ENCODE data around the gene RNF213.

DNA sequence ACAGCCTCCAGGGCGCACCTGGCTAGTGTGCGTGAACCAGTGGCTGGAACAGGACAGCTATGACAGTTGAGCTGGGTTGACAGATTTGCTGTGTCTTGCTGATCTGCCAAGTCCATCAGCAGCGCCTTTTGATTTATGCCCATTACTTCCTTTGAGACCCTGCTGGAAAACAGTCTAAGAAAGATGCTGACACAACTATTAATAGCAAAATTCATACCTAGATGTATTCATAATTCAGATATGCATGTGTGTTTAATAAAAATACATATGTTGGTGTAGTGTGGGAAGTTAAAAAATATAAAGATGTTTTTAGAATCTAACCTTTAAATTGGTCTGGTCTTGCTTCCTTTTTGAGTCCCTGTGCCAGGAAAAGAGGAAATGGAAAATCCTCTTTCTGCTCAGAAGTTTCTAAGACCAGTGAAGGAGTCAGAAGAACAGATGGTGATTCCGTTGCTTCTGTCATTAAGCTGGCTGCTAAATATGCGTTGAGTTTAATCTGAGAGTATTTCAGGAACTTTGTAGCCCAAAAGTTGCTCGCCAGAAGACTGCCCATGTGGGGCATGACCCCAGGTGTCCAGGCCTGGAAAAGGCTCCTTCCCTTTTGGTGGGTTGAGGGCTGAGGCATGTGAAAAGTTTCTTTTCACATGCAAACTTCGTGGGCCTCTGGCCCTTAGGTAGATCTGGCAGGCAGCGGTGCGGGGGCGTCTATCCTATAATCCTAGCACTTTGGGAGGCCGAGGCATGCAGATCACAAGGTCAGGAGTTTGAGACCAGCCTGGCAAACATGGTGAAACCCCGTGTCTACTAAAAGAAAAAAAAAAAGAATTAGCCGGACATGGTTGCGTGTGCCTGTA, 114.3 kb downstream of the RNF213 start:
- TF ChIP-seq, protein P1, sequence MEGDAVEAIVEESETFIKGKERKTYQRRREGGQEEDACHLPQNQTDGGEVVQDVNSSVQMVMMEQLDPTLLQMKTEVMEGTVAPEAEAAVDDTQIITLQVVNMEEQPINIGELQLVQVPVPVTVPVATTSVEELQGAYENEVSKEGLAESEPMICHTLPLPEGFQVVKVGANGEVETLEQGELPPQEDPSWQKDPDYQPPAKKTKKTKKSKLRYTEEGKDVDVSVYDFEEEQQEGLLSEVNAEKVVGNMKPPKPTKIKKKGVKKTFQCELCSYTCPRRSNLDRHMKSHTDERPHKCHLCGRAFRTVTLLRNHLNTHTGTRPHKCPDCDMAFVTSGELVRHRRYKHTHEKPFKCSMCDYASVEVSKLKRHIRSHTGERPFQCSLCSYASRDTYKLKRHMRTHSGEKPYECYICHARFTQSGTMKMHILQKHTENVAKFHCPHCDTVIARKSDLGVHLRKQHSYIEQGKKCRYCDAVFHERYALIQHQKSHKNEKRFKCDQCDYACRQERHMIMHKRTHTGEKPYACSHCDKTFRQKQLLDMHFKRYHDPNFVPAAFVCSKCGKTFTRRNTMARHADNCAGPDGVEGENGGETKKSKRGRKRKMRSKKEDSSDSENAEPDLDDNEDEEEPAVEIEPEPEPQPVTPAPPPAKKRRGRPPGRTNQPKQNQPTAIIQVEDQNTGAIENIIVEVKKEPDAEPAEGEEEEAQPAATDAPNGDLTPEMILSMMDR (IDR thresholded peaks at IDR 0.05): no peak
- TF ChIP-seq RFX5 (IDR thresholded peaks at IDR 0.05; ENCODE audit: low read length): no peak
- TF ChIP-seq, protein P2, sequence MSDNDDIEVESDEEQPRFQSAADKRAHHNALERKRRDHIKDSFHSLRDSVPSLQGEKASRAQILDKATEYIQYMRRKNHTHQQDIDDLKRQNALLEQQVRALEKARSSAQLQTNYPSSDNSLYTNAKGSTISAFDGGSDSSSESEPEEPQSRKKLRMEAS (IDR thresholded peaks at IDR 0.05; ENCODE audit: low read depth): no peak
- TF ChIP-seq RCOR1 (IDR thresholded peaks at IDR 0.05; ENCODE audit: low read length): no peak
- no peak for TF ChIP-seq TCF12 (IDR thresholded peaks at IDR 0.05)
- no peak for TF ChIP-seq EP300 (IDR thresholded peaks at IDR 0.05; ENCODE audit: borderline replicate concordance in 1 of 2, low read depth in 1 of 2, low read length in 1 of 2)

All from SK-N-SH (cell line).